Activated CD4-positive, alpha-beta T cell treated with anti-CD3 and anti-CD28 coated beads, Interleukin-2, amount 50 U/mL, for 24 hours (primary cell): ENCODE data around the gene FITM2.
"Not testable (repeated sequence)": the region's sequence is repeated elsewhere in the genome, so short reads cannot be mapped to it uniquely, and the experiment has no call there.

Source experiments
- DNase-seq, 2 donors: peaks; one replicate each; pipeline ENCODE4 v3.0.0-alpha.2; 2020; ENCODE audit warnings: low read depth in 1 of 2, low spot score in 1 of 2

FITM2 gene

DNA sequence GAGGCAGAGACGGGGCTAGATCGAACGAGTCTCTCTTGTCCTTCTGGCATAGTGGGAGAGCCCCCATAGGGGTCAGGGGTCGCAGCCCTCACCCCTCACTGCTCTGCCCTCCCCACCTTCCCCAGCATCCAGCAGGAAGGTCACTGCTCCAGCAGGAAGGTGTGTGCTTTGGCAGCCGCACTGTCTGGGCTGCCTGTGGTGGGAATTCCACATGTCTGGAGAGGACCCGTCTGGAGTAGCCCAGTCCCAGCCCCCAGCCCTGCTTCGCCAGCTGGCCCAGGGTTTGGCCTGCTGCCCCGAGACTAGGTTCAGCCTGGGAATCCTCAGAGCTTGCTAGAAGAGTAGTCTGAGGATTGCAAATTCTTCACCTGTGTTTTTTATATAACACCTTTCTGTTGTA lies 23.3 kb upstream of the FITM2 start:
- no peak for DNase-seq

DNA sequence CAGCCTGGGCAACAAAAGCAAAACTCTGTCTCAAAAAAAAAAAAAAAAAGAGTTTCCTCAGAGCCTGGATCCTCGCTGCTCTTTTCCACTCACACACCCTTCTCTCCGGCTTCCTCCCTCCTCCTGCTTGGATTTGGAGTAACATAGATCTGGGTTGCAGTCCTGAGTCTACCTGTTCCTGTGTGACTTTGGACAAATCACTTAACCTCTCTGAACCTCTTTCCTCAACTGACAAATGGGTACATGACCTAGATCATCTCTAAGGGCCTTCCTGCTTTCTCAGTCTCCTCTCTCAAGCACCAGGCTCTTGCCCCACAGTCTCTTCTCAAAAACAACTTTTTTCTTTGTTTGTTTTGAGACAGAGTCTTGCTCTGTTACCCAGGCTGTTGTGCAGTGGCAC lies 20.2 kb upstream of the FITM2 start:
- no peak for DNase-seq

DNA sequence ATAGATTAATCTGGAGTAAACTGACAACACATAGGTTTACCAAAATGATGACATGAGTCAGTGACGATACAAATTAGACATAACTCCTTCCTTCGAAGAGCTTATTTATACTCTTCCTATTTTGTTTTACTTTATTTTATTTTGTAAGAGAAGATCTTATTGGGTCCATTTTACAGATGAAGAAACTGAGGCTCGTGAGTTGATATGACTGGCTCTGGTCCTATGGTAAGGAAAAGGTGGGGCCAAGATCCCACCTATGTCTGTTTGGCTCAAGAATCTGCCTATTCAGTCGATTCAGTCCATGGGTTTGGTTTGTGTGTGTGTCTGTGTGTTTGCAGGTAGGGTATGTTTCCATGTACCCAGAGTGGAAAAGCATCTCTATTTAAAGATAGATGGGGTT lies 17.4 kb upstream of the FITM2 start:
- DNase-seq: no peak

DNA sequence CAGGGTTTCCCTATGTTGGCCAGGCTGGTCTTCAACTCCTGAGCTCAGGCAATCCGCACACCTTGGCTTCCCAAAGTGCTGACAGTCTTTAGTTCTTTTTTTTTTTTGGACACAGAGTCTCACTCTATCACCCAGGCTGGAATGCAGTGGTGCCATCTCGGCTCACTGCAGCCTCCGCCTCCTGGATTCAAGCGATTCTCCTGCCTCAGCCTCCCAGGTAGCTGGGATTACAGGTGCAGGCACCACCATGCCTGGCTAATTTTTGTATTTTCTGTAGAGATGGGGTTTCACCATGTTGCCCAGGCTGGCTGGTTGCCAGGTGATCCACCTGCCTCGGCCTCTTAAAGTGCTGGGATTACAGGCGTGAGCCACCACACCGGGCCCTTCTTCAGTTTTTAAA lies 16.7 kb upstream of the FITM2 start:
- not testable (repeated sequence) for DNase-seq

DNA sequence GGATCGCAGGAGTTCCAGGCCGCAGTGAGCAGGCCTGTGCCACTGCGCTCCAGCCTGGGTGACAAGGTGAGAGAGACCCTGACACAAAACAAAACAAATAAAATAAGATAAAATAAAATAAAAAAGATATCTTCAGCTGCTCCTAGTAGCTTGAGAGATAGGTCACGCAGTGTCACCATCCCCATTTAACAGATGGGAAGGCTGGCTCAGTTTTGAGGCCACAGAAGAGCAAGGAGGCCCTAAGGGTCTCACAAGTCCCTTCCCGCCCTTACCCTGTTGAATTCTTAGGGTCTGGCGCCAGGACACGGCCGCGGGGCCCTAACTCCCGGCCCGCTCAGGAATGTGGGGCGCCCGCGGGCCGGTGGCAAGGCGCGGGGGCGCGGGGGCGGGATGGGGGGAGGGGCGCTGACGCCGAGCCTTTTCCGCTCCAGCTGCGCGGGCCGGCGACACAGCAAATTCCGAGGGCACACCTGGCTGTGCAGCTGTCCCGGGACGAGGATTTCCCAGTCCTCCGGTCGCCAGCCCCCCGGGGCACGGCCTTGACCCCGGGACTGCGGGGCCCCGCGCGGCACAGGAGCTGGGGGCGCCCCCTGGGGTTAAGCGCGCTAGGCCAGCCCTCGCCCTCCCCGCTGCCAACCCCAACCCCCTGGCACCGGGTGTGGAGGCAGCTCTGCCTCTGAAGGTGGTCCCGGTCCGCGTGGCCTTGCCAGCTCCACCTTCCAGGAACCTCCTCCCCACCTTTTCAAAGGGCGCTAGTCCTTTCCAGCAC lies 15.6 kb upstream of the FITM2 start:
- DNase-seq: no peak

DNA sequence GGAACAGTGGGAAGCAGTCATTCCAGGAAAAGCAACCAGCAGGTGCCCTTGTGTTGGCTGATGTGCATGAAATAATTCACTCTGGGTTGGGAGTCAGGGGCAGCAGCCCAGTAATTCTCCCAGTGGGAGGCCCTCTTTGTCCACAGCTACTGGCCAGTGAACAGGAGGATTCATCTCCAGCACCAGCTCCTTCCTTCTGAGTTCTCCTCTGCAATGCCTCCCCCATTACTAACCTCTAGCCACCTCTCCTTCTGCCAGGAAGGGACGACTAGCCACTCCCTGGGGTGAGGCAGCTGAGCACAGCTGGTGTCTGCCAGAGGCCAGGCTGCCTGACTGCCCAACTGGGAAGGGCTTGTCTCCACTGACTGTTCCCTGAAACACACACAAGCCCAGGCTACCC lies 13.3 kb upstream of the FITM2 start:
- no peak for DNase-seq

DNA sequence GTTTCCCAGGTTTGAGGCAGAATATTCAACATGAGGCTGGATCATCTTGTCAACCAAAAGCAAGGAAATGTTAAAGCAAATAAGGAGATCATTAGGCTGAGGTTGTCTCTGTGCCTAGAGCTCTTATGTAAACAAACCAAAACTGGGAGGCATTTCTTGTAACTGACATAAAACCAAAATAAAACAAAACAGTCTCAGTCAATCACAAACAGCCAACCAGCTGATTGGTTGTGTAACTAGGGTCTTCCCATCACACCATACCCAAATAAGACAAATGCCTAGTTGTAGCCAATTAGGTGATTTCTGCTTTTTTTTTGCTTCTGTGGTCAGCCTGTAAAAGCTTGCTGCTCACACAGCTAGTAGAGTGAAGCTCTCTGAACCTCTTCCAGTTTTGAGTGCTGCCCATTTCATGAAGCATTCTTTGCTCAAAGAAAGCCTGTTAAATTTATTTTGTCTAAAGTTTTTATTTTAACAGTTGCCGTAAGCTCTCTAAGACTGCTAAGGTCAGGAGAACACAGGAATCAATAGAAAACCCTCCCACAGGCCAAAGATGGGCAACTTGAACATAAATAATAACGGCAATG lies 8.9 kb upstream of the FITM2 start:
- no peak for DNase-seq

DNA sequence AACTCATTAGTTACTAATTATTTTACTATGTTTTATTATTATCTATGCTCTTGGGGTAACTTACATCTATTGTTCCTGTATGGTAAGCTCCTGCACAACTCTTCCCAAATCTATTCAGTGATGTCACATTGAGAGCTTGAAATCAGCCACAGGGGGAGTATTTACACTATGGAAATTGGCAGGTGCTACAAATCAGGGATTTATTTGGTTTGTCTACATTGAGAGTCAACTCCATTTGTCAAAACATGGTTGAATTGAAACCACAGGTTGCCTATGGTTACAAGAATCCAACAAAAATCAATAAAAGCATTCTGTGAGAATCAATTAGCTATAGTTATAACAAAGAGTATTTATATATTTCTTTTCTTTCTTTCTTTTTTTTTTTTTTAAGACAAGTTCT lies 3.9 kb upstream of the FITM2 start:
- no peak for DNase-seq

DNA sequence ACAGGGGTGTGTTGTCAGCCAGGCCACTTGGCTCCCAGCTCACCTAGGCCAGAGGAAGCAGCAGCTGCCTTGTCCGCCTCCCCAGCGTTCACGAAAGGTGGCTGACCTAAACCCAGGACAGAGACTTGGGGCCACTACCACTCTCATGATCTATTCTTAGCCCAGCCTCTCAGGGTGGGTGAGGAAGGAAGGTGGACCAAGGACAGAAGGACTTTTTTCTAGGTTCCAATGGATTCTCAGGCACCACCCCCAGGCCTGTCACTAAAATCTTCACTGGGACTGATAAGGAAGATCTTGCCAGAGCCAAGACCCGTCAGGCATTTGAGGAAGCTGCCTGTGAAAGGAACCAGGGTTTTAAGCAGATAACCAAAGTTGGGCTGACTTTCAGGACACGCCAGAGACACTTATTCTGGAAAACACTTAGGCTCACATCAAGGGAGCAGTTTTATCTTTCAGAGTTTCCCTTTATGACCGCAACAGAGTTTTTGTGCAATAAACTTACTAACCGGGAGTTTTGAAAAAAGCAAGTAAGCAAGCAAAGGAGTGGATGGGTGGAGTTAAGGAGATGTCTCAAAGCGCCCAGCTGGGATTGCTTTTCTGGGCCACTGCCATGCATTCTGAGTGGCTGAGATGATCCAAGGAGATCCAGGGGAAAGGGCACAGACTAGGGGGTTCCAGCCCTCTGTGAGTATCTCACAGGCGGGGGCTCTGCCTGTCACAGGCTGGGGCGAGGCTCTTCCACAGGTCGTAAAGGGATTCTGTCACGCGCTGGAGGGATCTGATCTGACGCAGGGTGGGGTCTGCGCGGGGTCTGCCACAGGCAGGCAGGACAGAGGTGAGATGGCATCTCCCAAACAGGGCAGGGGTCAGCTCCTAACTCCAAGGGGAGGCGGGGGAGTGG lies 989 bp downstream of the FITM2 start:
- DNase-seq: no peak

DNA sequence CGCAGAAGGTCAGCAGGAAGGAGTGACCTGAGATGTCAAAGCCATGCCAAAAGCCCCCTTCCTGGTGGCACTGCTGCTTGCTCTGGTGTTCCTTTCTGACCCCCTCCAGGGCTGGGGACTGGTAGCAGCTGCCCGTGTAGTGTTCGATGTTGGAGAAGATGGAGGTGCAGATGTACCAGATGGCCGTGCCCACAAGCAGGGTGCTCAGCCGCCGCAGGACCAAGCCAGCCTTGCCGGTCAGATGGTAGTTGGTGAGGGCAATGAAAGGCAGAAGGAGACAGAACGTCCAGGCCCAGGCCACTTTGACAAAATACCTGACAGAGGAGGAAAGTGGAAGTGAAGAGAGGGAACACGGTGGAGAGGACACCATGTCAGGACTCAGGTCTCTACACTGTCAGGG lies 4.1 kb downstream of the FITM2 start:
- DNase-seq: no peak

DNA sequence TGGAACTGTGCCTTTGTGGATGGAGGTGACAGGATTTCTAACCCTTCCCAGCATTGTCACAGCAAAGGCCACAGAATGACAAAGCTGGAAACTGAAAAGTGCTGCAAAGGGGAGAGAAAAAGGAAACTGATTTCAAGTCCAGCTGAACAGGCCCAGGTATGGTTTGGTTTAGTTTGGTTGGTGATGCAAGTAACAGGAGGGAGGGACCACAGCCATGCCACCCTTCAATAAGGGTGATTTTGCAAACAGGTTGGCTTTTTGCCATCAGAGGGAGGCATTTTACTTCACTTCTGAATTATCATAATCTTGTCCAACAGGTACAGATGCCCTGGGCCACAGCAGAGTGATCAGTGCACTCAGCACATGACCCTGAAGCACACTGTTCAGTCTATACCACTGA lies 6.6 kb downstream of the FITM2 start:
- DNase-seq: no peak

DNA sequence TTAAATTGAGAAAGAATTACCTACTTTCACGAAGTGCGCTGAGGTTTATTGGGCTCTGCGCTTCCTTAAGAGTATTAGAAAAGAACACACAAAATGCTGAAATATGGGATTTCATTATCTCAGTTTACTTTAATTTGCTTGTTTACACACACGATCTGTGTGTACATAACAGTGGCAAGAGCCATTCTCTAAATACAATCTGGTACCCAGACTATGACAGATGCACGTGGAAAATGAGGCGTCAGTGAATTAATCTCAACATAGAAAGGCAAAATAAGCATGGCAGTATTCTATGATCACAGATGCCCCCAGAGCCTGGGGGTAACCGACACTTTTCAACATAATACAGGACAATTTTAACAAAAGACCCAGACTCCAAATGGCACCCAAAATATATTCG lies 8.3 kb downstream of the FITM2 start:
- DNase-seq: no peak

DNA sequence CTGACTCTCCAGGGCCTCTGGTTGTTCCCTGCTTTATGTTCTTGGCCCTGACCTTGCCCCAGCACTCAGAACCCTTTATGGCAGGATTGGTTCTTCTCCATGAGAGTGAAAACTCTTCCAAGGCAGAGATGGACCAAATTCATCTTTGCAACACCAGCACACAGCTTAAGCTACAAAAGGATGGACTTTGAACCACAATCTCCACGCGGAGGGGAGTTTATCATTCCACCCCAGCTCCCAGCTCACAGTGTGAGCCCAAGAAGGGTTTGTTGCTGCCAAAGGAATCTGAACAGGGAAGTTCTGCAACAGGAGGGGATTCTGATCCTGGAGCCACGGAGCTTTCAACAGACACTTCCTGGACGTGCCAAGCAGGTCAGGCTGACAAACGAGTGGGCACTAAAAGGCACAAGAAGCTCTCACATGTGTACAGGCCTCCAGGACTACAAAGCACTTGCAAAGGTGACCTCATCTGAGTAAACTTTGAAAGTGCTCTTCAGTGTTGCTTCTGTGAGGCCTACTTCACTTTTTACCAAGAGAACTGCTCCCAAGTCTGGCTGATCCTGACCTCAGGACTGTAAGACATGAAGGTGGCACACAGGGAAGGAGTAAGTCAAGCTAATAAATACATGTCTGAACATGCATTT lies 8.9 kb downstream of the FITM2 start:
- no peak for DNase-seq

DNA sequence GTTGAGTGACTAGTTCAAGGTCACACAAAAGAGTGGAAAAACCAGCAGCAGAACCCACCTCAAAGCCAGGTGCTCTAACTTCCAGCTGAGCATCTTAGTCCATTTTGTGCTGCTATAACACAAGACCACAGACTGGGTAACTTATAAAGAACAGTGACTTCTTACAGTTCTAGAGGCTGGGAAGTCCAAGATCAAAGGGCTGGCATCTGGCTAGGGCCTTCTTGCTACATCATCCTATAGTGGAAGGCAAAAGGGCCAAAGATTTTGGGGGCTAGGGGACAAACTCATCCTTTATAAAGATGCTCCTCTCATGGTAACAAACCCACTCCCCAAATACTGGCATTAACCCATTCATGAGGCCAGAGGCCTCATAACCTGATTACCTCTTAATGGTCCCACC lies 9.7 kb downstream of the FITM2 start:
- no peak for DNase-seq

DNA sequence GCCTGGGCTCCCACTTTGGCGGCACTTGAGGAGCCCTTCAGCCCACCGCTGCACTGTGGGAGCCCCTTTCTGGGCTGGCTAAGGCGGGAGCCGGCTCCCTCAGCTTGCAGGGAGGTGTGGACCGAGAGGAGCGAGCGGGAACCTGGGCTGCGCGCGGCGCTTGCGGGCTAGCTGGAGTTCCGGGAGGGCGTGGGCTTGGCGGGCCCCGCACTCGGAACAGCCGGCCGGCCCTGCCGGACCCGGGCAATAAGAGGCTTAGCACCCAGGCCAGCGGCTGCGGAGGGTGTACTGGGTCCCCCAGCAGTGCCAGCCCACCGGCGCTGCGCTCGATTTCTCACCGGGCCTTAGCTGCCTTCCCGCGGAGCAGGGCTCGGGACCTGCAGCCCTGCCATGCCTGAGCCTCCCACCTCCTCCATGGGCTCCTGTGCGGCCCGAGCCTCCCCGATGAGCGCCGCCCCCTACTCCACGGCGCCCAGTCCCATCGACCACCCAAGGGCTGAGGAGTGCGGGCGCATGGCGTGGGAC lies 11.9 kb downstream of the FITM2 start:
- not testable (repeated sequence) for DNase-seq

DNA sequence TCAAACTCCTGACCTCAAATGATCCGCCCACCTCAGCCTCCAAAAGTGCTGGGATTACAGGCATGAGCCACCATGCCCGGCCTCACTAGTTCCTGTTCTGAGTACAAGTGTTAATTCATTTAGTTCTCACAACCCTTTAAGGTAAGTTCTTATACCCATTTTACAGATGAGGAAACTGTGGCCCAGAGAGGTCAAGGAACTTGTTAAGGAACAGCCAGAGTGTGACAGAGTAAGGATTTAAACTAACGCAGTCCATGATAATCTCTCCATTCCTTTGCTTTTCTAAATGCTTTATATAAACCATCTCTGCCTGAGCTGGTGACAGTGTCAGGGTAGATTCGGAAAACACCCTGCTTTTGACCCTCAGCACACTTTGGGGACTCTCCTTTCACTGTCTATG lies 13.3 kb downstream of the FITM2 start:
- DNase-seq: no peak

DNA sequence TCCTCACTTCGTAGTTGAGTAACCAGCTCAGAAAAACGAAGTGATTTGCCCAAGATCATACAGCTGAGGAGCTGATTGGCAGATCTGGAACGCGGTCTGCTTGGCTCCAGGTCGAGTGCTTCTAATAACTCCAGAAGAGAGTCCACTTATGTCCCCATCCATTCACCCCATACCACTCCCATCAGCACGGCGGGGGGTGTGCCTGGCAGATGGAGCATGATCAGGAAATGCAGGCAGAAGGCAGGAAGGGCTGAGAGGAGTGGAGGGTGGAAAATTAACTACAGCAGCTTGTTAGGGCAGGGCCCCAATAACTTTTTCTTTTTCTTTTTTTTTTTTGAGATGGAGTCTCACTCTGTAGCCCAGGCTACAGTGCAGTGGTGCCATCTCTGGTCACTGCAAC lies 15.0 kb downstream of the FITM2 start:
- no peak for DNase-seq

DNA sequence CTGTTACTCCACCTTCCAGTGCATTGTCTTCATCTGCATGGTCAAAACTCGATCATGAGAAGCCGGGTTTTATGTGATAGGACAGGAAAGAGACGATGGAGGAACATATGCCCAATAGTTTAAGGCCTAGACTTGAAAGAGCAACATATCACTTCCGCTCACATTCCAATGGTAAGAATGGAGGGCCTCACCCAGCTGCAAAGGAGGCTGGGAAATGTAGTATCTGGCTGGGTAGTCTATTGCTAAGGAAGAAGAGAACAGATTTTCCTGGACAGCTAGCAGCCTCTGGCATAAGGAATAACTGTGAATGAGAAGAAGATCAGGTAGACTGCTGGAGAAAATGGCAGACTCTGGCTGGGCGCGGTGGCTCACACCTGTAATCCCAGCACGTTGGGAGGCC lies 19.2 kb downstream of the FITM2 start:
- no peak for DNase-seq

DNA sequence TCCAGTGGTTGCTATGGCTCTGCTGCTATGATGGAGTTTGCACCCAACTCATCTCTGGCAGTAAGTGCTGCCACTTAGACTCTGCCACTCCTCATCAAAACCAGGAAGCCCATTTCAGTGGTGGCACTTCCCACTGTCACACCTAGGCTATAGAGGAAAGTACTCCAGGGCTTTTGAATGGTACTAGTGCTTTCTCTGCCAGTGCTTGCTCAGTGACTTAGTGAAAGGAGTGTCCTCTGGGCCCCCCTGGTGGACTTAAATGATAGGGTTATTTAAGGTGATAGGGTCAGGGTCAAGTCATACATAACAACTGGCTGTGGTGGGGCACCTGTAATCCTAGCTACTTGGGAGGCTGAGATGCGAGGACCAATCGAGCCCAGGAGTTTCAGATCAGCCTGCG lies 22.8 kb downstream of the FITM2 start:
- no peak for DNase-seq

DNA sequence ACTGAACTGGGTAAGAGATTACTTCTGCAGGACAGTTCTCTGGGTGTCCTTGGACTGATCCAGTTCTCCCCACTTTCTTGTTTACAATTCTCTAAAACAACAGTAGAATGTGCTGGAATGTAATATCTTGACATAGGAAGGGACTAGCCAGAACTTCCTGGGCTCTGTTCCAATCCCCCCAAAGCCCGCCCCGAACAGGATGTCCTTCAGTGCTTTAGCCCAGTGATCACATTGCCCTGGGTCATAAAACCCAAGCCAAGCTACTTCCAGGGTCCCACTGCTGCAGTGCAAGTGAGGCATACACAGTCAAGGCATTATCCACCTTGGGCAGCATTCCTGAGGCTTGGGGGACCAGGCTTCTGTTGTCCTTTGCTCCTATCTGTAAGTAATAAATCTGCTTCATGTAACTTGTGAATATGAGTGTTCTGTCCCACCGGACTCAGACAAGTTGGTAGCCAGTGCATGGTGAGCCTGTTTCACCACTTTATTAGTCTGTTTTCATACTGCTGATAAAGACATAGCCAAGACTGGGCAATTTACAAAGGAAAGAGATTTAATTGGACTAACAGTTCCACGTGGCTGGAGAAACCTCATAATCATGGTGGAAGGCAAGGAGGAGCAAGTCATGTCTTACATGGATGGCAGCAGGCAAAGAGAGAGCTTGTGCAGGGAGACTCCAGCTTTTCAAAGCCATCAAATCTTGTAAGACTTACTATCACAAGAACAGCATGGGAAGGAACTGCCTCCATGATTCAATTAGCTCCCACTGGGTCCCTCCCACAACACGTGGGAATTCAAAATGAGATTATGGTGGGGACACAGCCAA lies 23.5 kb downstream of the FITM2 start:
- DNase-seq: no peak

DNA sequence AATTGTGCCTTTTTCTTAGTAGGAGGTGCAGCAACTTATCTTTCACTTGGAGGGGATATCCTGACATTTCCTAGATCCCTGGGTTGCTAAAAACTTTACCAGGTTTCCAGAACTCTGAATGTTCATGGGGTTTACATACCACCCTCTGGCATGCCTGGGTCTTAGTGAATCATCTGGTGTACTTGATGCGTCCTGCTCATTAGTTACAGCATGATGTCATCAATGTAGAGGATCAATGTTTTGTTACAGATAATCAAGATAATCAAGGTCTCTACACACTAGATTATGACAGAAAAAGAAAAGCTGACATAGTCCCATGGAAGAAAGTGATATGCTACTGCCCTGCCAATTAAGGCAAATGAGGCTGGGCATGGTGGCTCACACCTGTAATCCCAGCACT lies 27.0 kb downstream of the FITM2 start:
- no peak for DNase-seq
